ACC112 (cell line): ENCODE data around the gene NUDT11.
"Not testable (repeated sequence)": the region's sequence is repeated elsewhere in the genome, so short reads cannot be mapped to it uniquely, and the experiment has no call there.

Source experiments
- H2AFZ ChIP-seq: fragments of 200-600 bp; sonication (generic); one replicate; pipeline ENCODE4 v1.6.0; 2017; ENCODE audit warnings: antibody characterized with exemption, low read length; ENCODE audit not compliant: unreplicated experiment
- H3K27ac ChIP-seq: fragments of 200-600 bp; sonication (generic); 2 replicates; pipeline ENCODE4 v1.5.1; 2014; ENCODE audit warnings: low read depth, mild to moderate bottlenecking, antibody characterized with exemption, low read length, moderate library complexity
- H3K27me3 ChIP-seq: fragments of 200-600 bp; sonication (generic); 2 replicates; pipeline ENCODE4 v1.6.1; 2014; ENCODE audit warnings: mild to moderate bottlenecking, antibody characterized with exemption, low read length, moderate library complexity, mixed read lengths; ENCODE audit not compliant: insufficient read depth
- H3K36me3 ChIP-seq: fragments of 200-600 bp; sonication (generic); 2 replicates; pipeline ENCODE4 v1.6.1; 2016; ENCODE audit warnings: mild to moderate bottlenecking, antibody characterized with exemption, low read length, moderate library complexity, mixed read lengths; ENCODE audit not compliant: insufficient read depth
- H3K4me1 ChIP-seq: fragments of 200-600 bp; sonication (generic); one replicate; pipeline ENCODE4 v1.6.1; 2016; ENCODE audit warnings: low read length, mixed read lengths; ENCODE audit not compliant: insufficient read depth, unreplicated experiment, control insufficient read depth
- H3K4me3 ChIP-seq: fragments of 200-600 bp; sonication (generic); 2 replicates; pipeline ENCODE4 v1.5.1; 2014; ENCODE audit warnings: mild to moderate bottlenecking, low read depth, low read length
- H3K79me2 ChIP-seq: fragments of 200-600 bp; sonication (generic); one replicate; pipeline ENCODE4 v1.6.0; 2016; ENCODE audit warnings: low read length; ENCODE audit not compliant: control insufficient read depth, unreplicated experiment, insufficient read depth

The NUDT11 gene

DNA sequence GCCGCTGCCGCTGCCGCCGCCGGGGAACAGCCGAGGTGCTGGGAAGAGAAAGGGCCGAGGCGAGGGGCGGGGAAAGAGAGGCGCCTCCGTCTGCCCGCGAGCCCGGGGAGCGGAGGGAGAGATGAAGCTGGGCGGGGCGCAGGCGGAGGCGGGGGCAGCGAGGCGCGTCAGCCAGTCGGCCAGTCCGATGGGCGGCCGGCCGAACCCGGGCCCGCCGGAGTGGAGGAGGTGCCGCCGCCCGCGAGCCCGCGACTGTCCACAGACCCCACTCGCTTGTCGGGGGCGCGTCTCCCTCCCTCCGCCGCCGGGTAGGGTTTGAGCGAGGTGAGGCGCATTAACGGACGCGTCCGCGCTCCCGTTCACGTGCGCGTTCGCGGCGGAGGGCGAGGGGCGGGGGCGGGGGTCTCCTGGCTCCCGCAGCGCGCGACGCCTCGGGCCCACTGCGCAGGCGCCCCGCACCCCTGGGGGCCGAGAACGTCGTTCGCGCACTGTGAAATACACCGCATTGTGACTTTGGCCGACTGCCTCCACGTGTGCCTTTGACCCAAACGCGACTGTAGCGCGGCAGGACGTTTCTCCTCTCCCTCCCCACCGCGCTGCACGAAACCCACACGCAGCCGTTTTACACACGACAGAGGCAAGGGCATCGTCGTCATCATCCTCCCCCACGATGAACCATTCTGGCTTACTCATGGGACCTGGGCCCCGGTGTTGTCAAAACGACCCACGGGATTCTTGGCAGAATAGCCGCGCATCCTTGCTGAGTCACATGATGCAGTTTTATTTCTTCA is at the start of gene NUDT11:
Gene NUDT11, minus strand, starts transcription at position 92 of the 791 bp plus-strand sequence. CDS start 148 bp downstream, outside the sequence.
- Histone ChIP-seq H3K27me3 (no peaks in the 10 kb centered on the region; the same call in 1 of the 2 replicates), H2AFZ (peak within 1 kb of the TSS; percentile 50), H3K79me2 (no peaks in the 10 kb centered on the region), H3K4me3 (peak within 1 kb of the TSS; percentile 80), H3K4me1 (peaks cover 5% of the 10 kb centered on the region), H3K27ac (peak within 1 kb of the TSS; percentile 23; the same call in 1 of the 2 replicates), H3K36me3 (no peaks in the 10 kb centered on the region)

DNA sequence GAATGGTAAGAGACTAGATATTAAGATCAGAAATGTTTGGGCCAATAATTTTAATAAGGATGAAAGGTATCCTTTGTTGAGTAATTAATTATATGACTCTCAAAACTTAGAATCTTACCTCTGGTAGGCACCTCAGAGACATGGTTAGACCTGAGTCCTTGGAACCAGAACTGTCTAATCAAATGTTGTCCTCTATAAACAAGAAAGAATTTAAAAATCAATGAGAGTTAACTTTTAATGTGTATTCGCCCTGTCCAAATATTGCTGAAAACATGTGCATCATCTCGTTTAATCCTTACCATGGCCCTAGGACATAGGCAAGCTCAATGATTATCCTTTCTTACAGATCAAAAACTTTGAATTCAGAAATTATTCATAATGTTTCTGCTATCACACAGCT is 24.0 kb upstream of the NUDT11 start:
- no peaks in the 10 kb centered on the region for H3K36me3 ChIP-seq
- H2AFZ ChIP-seq = no peak overlapping the region
- no peaks in the 10 kb centered on the region for H3K4me1 ChIP-seq
- no peaks in the 10 kb centered on the region for H3K27me3 ChIP-seq
- H3K27ac ChIP-seq = no peak overlapping the region
- H3K79me2 ChIP-seq = no peaks in the 10 kb centered on the region
- H3K4me3 ChIP-seq = no peak overlapping the region

DNA sequence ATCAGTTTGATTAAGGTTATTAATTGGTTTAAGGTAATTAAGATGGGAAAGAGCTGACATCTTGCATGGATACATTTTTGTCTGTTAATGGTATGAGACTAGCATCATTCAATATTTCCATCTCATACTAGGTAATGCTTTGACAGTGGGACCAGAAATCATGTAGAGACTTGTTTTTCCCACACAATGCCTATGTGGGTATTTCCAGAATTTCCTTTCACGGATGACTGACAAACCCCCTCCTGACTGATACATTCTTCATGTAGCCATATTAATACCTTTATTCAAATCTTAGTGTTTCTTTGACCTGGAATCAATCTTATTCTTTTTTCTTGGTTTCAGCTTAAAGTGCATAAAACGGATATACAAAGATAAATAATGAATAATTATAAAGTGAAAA is 22.7 kb upstream of the NUDT11 start:
- H3K27ac ChIP-seq, H3K36me3 ChIP-seq, H2AFZ ChIP-seq, H3K4me3 ChIP-seq, H3K4me1 ChIP-seq, H3K27me3 ChIP-seq, H3K79me2 ChIP-seq: not testable (repeated sequence)

DNA sequence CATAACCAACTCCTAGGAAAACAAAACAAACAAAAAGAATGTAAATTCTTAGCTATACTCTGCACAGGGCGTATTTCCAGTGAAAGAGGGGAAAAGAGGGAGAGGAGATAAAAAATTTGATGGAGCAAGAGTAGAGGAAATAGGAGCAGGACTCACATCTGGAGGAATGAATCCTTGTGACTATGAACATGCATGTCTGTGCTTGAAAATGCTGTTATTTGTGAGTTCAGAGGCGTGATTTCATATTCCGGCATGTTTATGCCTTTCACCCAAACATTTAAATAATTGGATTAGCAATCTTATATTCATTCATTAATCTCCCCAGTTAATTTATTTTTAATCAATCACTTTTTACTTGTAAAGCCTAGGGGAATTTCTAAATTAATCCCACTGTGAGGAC is 11.2 kb upstream of the NUDT11 start:
- H3K4me3 ChIP-seq = no peak overlapping the region
- no peak overlapping the region for H2AFZ ChIP-seq
- H3K27me3 ChIP-seq = no peaks in the 10 kb centered on the region
- no peaks in the 10 kb centered on the region for H3K4me1 ChIP-seq
- H3K79me2 ChIP-seq = no peaks in the 10 kb centered on the region
- no peak overlapping the region for H3K27ac ChIP-seq
- H3K36me3 ChIP-seq = no peaks in the 10 kb centered on the region

DNA sequence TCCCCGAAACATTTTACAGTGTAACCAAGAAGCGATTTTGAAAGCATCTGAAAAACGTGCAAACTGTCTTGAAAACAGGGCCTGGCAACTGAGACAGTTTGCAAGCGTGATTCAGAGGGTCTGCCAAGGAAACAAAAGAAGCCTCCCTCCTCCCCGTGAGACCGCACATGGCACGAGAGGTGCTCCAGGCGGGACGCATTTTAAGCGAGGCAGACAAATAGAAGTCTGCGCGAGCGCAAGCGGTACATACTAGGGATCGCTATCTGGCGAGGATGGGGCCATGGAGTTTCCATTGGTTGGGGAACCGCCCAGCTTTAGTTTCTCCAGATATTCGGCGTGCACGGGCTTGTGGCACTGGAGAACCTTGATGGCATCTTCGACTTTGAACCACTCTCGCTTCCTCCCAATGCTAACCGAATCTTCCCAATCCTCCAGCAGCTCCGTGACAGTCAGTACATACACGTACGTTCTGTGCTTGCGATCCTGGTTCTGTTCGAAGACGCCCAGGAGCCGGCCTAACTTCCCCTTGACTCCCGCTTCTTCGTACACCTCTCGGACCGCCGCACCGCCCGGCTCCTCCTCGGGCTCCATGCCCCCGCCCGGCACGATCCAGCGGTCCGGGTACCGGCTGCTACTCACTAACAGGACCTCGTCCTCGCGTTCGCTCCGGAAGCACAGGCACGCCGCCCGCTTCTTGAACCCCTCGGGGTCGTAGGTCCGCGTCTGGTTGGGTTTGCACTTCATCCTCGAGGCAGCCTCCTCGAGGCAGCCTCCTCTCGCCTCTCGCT is 497 bp downstream of the NUDT11 start:
- not testable (repeated sequence) for H2AFZ ChIP-seq

DNA sequence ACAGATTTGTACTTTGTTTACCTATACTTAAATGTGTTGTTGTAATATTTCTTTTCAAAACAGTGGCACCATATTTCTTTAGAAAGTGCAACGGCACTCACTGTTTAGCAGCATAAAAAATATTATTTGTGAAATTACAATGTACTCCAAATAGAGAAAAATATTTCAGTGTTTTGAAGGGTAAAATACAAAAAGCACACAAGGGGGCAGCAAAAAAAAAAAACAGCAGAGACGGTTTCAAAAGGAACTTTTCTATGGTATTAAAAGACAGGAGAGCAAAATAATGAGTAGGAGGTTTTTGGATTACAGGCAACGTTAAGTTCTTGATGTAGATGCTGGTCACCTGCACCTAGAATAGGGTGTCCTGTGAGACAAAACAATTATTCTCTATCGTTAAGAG is 2.0 kb downstream of the NUDT11 start:
- H3K36me3 ChIP-seq = no peaks in the 10 kb centered on the region
- no peaks in the 10 kb centered on the region for H3K27me3 ChIP-seq
- peak overlapping the region; percentile 80 for H3K4me3 ChIP-seq
- H2AFZ ChIP-seq = no peak overlapping the region
- H3K79me2 ChIP-seq = no peaks in the 10 kb centered on the region
- peaks cover 5% of the 10 kb centered on the region for H3K4me1 ChIP-seq
- H3K27ac ChIP-seq = no peak overlapping the region

More for the DNA sequence above, 497 bp downstream of the NUDT11 start:
- peak overlapping the region; percentile 80 for H3K4me3 ChIP-seq
- not testable (repeated sequence) for H3K79me2 ChIP-seq, H3K4me1 ChIP-seq, H3K27me3 ChIP-seq, H3K36me3 ChIP-seq
- H3K27ac ChIP-seq = peak overlapping the region; percentile 23; the same call in 1 of the 2 replicates

DNA sequence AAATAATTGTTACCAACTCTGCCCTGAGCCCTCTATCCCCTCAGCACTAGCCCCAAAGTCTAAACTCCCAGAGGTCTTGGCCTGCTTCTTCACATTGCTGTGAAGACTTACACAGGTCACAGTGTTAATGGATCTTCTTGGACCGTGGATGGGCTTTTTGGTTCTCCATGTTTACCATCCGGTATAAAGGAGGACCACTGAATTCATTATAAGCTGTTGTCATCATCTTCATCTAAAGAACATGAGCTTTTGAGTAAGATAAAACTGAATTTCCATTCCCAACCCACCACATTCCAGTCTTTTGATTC is 8.5 kb downstream of the NUDT11 start:
- Histone ChIP-seq H3K79me2 (no peaks in the 10 kb centered on the region), H3K36me3 (no peaks in the 10 kb centered on the region), H3K27ac (peak overlapping the region; percentile 48), H3K4me1 (peaks cover 6% of the 10 kb centered on the region), H3K27me3 (no peaks in the 10 kb centered on the region), H3K4me3 (no peak overlapping the region), H2AFZ (no peak overlapping the region)

DNA sequence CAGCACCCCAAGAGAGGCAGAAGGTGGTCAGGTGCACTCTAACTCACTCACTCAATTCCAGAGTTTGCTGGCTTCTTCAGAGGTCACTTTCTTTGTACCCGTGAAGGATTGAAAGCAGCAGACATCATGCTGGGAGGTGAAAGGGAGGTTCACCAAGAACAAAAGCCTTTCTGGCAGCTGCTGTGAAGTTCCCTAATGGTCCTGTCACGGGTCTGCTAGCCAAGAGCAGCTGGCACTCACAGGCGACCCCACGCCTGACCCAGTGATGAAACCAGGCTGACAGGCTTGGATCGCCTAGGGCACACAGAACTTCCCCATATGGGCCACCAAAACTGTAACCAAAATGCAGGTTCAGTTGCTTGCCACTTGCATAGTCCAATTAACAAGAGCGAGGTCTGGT is 11.8 kb downstream of the NUDT11 start:
- H3K27ac ChIP-seq = no peak overlapping the region
- H3K4me3 ChIP-seq = no peak overlapping the region
- no peaks in the 10 kb centered on the region for H3K27me3 ChIP-seq
- H3K79me2 ChIP-seq = no peaks in the 10 kb centered on the region
- peaks cover 6% of the 10 kb centered on the region for H3K4me1 ChIP-seq
- no peaks in the 10 kb centered on the region for H3K36me3 ChIP-seq
- no peak overlapping the region for H2AFZ ChIP-seq

DNA sequence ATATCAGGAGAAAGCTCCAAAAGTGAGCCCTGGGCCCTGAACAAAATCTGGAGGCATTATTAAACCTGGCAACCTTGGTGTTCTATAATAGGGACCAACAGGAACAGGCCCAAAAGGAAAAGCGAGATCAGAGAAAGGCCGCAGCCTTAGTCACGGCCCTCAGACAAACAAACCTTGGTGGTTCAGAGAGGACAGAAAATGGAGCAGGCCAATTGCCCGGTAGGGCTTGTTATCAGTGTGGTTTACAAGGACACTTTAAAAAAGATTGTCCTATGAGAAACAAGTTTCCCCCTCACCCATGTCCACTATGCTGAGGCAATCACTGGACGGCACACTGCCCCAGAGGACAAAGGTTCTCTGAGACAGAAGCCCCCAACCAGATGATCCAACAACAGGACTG is 14.0 kb downstream of the NUDT11 start:
- not testable (repeated sequence) for H3K4me1 ChIP-seq, H3K79me2 ChIP-seq, H3K36me3 ChIP-seq, H3K27ac ChIP-seq, H2AFZ ChIP-seq, H3K27me3 ChIP-seq, H3K4me3 ChIP-seq

DNA sequence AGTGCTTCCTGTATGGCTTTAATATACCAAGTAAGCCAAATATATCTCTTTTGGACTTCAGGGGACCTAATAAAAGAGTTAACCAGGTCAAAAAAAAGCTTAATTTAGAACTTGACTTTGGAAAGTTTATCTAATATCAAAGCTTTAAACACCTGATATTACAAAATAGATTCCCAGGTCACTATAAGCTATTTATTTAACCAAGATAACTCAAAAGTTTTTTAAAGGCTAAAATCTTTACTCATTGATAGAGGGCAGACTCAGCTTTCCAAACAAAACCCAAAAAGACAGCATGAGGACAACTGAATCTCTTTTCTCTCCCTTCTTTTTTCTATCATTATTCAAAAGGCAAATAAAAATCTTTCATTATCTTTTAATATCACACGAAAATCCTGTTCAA is 19.5 kb downstream of the NUDT11 start:
- H3K4me1 ChIP-seq = no peaks in the 10 kb centered on the region
- no peak overlapping the region for H3K27ac ChIP-seq
- H3K4me3 ChIP-seq = no peak overlapping the region

DNA sequence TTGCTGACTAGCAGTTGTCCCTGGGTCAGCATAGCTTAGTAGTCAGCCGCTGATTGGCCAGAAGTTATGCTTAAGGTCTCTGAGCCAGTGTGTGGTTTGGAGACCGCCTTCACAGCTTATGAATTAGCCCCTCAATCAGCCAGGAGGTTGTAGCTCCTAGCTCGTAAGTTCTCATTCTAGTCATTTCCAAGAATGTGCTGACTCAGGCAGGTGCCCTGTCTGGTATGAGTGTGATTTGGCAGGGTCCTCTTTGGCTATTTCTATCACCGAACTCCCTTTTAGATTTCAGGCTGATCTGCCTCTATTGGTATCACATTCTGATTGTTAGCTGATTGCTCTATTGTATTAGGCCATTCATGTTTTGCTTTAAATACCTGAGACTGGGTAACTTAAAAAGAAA is 33.1 kb downstream of the NUDT11 start:
- Histone ChIP-seq H3K27me3 (0 out of 2 replicates have a peak, but pooled peaks cover 3% of the 10 kb centered on the region), H3K27ac (no peak overlapping the region), H3K36me3 (no peaks in the 10 kb centered on the region), H3K4me1 (no peaks in the 10 kb centered on the region), H2AFZ (no peak overlapping the region), H3K4me3 (no peak overlapping the region), H3K79me2 (no peaks in the 10 kb centered on the region)

More for the DNA sequence above, 19.5 kb downstream of the NUDT11 start:
- H3K27me3 ChIP-seq = no peaks in the 10 kb centered on the region
- no peaks in the 10 kb centered on the region for H3K36me3 ChIP-seq
- no peak overlapping the region for H2AFZ ChIP-seq
- H3K79me2 ChIP-seq = no peaks in the 10 kb centered on the region
